HepG2 (cell line): Measurements from ENCODE around the gene RABGGTA. TPM values are rescaled to one million over a fixed set of nuclear protein-coding genes. Genes with fewer than 3 reads are reported as not detected.
A peak's percentile ranks its signal among the peaks of the same experiment; 100 is the strongest.

Experiments
- BRCA1 ChIP-seq: sonication (generic); formaldehyde crosslinking; IDR thresholded peaks from 2 replicates; pipeline ENCODE4 v1.4.0; 2020; ENCODE audit warnings: missing genetic modification reagents
- KLF6 ChIP-seq: IDR thresholded peaks from 2 replicates; pipeline ENCODE4 v1.8.0; 2016; ENCODE audit warnings: missing biosample characterization, missing genetic modification reagents
- MAFG ChIP-seq: sonication (generic); formaldehyde crosslinking; IDR thresholded peaks from 2 replicates; pipeline ENCODE4 v1.5.1; 2020; ENCODE audit warnings: mild to moderate bottlenecking, missing genetic modification reagents
- YEATS2 ChIP-seq: sonication (generic); formaldehyde crosslinking; IDR thresholded peaks from 2 replicates; pipeline ENCODE4 v1.4.0; 2020; ENCODE audit warnings: missing genetic modification reagents, borderline replicate concordance
- ZNF232 ChIP-seq: sonication (generic); formaldehyde crosslinking; IDR thresholded peaks from 2 replicates; pipeline ENCODE4 v1.4.0; 2020; ENCODE audit warnings: missing genetic modification reagents, borderline replicate concordance
- ZNF589 ChIP-seq: sonication (generic); formaldehyde crosslinking; conservative IDR thresholded peaks from 2 replicates; pipeline ENCODE4 v1.8.0; 2022; ENCODE audit warnings: mild to moderate bottlenecking, moderate library complexity, missing genetic modification reagents
- ZNF598 ChIP-seq: sonication (generic); formaldehyde crosslinking; IDR thresholded peaks from 2 replicates; pipeline ENCODE4 v1.5.1; 2020; ENCODE audit warnings: mild to moderate bottlenecking, missing genetic modification reagents, borderline replicate concordance
- polyA plus RNA-seq, 8 experiments: library from polyadenylated mRNA; depleted of rRNA in 3 of 8; stranded (reverse) in 7 of 8; unstranded in 1 of 8; fragments of >200 nt; fragmentation: Illumina TruSeq in 4 of 8; extraction: Trizol in 4 of 8; gene quantifications; 2 replicates each; pipeline versions ENCODE4 v1.2.1 to v1.2.3, GENCODE V29; 2011 to 2016; ENCODE audit warnings: low read depth in 4 of 8, missing spikeins in 1 of 8, mixed read lengths in 1 of 8; ENCODE audit not compliant: insufficient read depth in 1 of 8
- total RNA-seq, 5 experiments: library from RNA; depleted of rRNA; stranded (reverse); fragments of >200 nt; fragmentation: Illumina TruSeq; extraction: Trizol; gene quantifications; 2 replicates each; pipeline ENCODE4 v1.2.3, GENCODE V29; 2016; ENCODE audit warnings: low read depth in 1 of 5
- TF ChIP-seq, protein P1 (sequence below): sonication (generic); formaldehyde crosslinking; IDR thresholded peaks from 2 replicates; pipeline ENCODE4 v1.4.0; 2020; ENCODE audit warnings: missing genetic modification reagents
- TF ChIP-seq, protein P2 (sequence below): sonication (generic); formaldehyde crosslinking; IDR thresholded peaks from 2 replicates; pipeline ENCODE4 v1.4.0; 2020; ENCODE audit warnings: missing genetic modification reagents
- TF ChIP-seq, protein P3 (sequence below): sonication (generic); formaldehyde crosslinking; IDR thresholded peaks from 2 replicates; pipeline ENCODE4 v1.5.1; 2020; ENCODE audit warnings: missing genetic modification reagents, mild to moderate bottlenecking, borderline replicate concordance
- TF ChIP-seq, protein P4 (sequence below): sonication (generic); formaldehyde crosslinking; IDR thresholded peaks from 2 replicates; pipeline ENCODE4 v1.8.0; 2022; ENCODE audit warnings: missing genetic modification reagents, mild to moderate bottlenecking, moderate library complexity, borderline replicate concordance

Gene RABGGTA
- total and polyA plus RNA-seq, 2 of the 13 experiments (the other 11 are each of a cell fraction or from before 2014, with no cell fraction given): 57.9 to 90.8 TPM

DNA sequence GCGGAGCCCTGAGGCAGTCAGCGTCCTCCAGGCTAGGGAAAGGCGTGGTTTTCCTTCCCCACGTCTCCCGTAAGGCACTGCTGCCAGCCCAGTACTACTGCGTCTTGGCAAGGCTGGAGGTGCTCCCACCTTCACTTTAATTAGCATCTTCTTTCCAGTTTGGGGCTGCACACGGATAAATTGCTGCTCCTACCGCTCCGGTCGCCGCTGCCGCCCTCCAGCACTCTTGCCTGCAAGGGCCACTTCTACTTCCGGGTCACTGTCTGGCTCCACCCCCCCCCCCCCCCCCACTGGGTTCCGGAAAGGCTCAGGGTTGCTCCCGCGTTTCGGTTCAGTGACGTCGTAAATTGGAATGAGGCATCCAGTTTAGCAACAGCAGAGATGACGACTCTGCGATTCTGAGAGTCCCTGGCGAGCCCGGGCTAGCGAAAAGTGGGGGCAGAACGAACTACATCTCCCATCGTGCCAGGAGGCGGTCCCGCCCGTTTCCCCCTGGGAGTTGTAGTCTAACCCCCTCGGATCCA lies 39.2 kb downstream of the RABGGTA start, which contains the start of gene NEDD8 (continued):
- TF ChIP-seq, protein P1, sequence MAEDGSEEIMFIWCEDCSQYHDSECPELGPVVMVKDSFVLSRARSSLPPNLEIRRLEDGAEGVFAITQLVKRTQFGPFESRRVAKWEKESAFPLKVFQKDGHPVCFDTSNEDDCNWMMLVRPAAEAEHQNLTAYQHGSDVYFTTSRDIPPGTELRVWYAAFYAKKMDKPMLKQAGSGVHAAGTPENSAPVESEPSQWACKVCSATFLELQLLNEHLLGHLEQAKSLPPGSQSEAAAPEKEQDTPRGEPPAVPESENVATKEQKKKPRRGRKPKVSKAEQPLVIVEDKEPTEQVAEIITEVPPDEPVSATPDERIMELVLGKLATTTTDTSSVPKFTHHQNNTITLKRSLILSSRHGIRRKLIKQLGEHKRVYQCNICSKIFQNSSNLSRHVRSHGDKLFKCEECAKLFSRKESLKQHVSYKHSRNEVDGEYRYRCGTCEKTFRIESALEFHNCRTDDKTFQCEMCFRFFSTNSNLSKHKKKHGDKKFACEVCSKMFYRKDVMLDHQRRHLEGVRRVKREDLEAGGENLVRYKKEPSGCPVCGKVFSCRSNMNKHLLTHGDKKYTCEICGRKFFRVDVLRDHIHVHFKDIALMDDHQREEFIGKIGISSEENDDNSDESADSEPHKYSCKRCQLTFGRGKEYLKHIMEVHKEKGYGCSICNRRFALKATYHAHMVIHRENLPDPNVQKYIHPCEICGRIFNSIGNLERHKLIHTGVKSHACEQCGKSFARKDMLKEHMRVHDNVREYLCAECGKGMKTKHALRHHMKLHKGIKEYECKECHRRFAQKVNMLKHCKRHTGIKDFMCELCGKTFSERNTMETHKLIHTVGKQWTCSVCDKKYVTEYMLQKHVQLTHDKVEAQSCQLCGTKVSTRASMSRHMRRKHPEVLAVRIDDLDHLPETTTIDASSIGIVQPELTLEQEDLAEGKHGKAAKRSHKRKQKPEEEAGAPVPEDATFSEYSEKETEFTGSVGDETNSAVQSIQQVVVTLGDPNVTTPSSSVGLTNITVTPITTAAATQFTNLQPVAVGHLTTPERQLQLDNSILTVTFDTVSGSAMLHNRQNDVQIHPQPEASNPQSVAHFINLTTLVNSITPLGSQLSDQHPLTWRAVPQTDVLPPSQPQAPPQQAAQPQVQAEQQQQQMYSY (CRISPR knock-in tag): no peak
- TF ChIP-seq KLF6 (CRISPR knock-in tag) (peak; percentile 46; the same call in 1 of the 2 replicates), ZNF589 (CRISPR knock-in tag) (no peak), ZNF598 (CRISPR knock-in tag) (0 out of 2 replicates have a peak, but pooled peaks have one; percentile 71), BRCA1 (CRISPR knock-in tag) (no peak; the same call in 1 of the 2 replicates), ZNF232 (CRISPR knock-in tag) (peak; percentile 76; the same call in 1 of the 2 replicates), MAFG (CRISPR knock-in tag) (peak; percentile 60; the same call in 1 of the 2 replicates), YEATS2 (peak; percentile 78; the same call in 1 of the 2 replicates)
- TF ChIP-seq, protein P2, sequence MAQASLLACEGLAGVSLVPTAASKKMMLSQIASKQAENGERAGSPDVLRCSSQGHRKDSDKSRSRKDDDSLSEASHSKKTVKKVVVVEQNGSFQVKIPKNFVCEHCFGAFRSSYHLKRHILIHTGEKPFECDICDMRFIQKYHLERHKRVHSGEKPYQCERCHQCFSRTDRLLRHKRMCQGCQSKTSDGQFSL: peak; percentile 100
- TF ChIP-seq, protein P3, sequence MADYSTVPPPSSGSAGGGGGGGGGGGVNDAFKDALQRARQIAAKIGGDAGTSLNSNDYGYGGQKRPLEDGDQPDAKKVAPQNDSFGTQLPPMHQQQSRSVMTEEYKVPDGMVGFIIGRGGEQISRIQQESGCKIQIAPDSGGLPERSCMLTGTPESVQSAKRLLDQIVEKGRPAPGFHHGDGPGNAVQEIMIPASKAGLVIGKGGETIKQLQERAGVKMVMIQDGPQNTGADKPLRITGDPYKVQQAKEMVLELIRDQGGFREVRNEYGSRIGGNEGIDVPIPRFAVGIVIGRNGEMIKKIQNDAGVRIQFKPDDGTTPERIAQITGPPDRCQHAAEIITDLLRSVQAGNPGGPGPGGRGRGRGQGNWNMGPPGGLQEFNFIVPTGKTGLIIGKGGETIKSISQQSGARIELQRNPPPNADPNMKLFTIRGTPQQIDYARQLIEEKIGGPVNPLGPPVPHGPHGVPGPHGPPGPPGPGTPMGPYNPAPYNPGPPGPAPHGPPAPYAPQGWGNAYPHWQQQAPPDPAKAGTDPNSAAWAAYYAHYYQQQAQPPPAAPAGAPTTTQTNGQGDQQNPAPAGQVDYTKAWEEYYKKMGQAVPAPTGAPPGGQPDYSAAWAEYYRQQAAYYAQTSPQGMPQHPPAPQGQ (CRISPR knock-in tag): no peak; the same call in 1 of the 2 replicates
- TF ChIP-seq, protein P4, sequence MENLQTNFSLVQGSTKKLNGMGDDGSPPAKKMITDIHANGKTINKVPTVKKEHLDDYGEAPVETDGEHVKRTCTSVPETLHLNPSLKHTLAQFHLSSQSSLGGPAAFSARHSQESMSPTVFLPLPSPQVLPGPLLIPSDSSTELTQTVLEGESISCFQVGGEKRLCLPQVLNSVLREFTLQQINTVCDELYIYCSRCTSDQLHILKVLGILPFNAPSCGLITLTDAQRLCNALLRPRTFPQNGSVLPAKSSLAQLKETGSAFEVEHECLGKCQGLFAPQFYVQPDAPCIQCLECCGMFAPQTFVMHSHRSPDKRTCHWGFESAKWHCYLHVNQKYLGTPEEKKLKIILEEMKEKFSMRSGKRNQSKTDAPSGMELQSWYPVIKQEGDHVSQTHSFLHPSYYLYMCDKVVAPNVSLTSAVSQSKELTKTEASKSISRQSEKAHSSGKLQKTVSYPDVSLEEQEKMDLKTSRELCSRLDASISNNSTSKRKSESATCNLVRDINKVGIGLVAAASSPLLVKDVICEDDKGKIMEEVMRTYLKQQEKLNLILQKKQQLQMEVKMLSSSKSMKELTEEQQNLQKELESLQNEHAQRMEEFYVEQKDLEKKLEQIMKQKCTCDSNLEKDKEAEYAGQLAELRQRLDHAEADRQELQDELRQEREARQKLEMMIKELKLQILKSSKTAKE (CRISPR knock-in tag): no peak
